ENCODE measurements around the gene FAM162A. TPM values are rescaled to one million over a fixed set of nuclear protein-coding genes. Genes with fewer than 3 reads are reported as not detected.

Gene FAM162A
- total and polyA plus RNA-seq, 9 of the 15 experiments (the other 6 are each of a cell fraction or from before 2014, with no cell fraction given): 37.5 to 211 (median 101) TPM

GRCh38 chr3:122383771-122384697, at the start of gene FAM162A (continued):
- TF ChIP-seq PHF8 (IDR thresholded peaks at IDR 0.05; ENCODE audit: borderline replicate concordance, low read length) (peak; percentile 78), NONO (IDR thresholded peaks at IDR 0.05; ENCODE audit: low read depth in 2 of 2, low read length in 1 of 2) (0 out of 4 replicates have a peak, but pooled peaks of 1 of the 2 experiments have one; percentile 15), BHLHE40 (IDR thresholded peaks at IDR 0.05; ENCODE audit: low read length) (peak; percentile 51; the same call in 1 of the 2 replicates), SMARCA4 (IDR thresholded peaks at IDR 0.05) (no peak), ZBTB43 (CRISPR knock-in tag; IDR thresholded peaks at IDR 0.05) (no peak), FUS (optimal IDR thresholded peaks at IDR 0.05; ENCODE audit: low read depth, low read length) (no peak), SMAD4 (CRISPR knock-in tag; conservative IDR thresholded peaks at IDR 0.05) (peak; percentile 55; the same call in 1 of the 2 replicates), TEAD1 (CRISPR knock-in tag; IDR thresholded peaks at IDR 0.05) (no peak), FOXJ3 (CRISPR knock-in tag; IDR thresholded peaks at IDR 0.05) (no peak), ILK (tag; IDR thresholded peaks at IDR 0.05; ENCODE audit: borderline replicate concordance, low read depth) (no peak), MEIS2 (IDR thresholded peaks at IDR 0.05; ENCODE audit: partially characterized antibody) (peak; percentile 58), ZNF707 (CRISPR knock-in tag; conservative IDR thresholded peaks at IDR 0.05) (no peak), ZNF444 (CRISPR knock-in tag; IDR thresholded peaks at IDR 0.05) (no peak), KDM1A (IDR thresholded peaks at IDR 0.05) (peak in 1 of 2 experiments; percentile 14; a peak in 1 of 4 replicates), MYC (IDR thresholded peaks at IDR 0.05; ENCODE audit: low read depth, low read length) (peak; percentile 86), MYC (CRISPR knock-in tag; IDR thresholded peaks at IDR 0.05; ENCODE audit: borderline replicate concordance, low read depth) (no peak), ZNF217 (CRISPR knock-in tag; IDR thresholded peaks at IDR 0.05) (no peak), MIER1 (IDR thresholded peaks at IDR 0.05; ENCODE audit: low read depth) (no peak), THAP7 (CRISPR knock-in tag; IDR thresholded peaks at IDR 0.05) (no peak)

All from K562 (cell line).